ENCODE data around the gene SH2D6.
"Not testable (repeated sequence)": the region's sequence is repeated elsewhere in the genome, so short reads cannot be mapped to it uniquely, and the experiment has no call there.

The SH2D6 gene

GRCh38 chr2:85398426-85399182, 19.9 kb upstream of the SH2D6 start:
- peak; percentile 23 for DNase-seq

DNA sequence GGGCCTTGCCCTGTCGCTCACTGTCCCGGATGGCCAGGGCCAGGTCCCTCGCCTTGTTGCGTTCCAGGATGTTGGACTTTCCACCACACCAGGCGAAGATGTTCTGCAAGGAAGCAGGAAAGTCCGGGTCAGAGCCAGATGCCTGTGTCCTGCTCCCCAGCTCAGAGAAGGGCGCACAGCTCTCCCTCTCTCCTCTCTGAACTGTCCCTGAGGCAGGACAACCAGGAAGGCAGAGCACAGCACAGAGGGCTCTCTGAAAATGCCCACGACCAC, 19.4 kb upstream of the SH2D6 start:
- peak; percentile 22 for DNase-seq

DNA sequence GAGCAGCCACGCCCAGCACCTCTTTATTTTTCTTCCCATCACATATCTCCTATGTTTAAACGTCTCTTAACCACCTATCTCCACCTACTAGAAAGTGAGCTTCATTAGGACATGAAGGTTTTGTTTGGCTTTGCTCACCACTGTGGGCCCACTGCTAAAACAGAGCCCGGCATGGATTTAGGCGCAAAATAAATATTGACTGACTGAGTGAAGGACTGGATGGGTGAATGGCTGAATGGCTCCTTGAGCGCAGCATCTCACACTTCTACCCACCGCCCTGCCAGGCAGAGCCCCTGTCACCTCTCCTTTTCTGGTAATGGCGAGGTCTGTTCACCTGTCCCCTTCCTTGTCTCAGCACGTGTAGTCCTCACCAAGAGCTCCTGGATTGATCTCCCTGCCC, 18.5 kb upstream of the SH2D6 start:
- peak; percentile 22 for DNase-seq

- DNase-seq = no peak
Measured at GRCh38 chr2:85400541-85401463, 17.7 kb upstream of the SH2D6 start.

DNA sequence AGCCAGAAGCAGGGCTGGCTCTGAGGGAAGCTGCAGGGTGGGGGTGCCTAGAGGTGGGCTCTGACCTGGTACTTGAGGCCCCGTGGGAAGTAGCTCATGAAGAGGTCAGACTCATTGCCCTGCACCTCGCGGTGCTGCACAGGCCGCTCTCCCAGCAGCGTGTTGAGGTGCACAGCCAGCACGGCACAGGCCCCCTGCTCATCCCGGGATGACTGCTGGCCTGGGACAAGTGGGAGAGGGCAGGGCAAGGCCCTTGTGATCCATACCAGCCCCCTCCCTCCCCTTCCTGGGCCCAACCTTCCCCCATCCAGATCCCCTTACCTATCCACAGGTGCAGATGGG, 17.1 kb upstream of the SH2D6 start:
- no peak for DNase-seq

GRCh38 chr2:85401844-85402243, 16.7 kb upstream of the SH2D6 start:
- DNase-seq = no peak

- peak; percentile 58 for DNase-seq
Measured at GRCh38 chr2:85405201-85406059, 13.1 kb upstream of the SH2D6 start.

DNA sequence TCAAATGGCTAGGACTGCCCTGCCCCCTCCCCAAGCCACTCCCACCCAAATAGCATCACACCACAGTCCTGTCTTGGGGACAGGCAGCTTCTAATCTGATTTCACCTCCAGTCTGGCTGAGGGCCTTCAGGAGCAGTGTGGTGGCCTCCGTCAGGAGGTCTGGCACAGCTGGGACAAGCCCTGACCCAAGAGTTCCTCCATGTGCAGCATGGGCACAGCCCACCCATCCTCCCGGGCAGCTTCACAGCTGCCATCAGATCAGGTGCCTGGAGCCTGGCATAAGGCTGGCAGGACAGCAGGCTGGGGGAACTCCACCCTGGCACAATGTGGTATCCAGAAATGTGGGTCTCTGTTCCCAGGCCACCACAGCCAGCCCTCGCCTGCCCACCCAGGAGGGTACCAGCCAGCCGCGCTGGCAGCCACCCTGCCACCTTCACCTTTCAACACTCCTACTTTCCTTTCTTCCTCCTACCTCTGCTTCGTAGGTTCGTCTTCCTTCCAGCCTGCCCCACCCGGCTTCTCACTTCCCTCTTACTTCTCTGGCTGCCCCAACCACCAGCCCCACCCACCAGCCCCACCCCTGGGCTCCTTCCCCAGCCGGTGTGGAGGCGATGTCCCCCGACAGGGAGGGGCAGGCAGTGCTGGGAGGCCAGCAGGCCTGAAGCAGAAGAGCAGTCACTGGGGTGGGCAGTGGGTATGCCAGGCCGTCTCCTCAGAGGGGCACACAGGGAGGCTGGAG, 8.5 kb upstream of the SH2D6 start, which contains the start of gene CAPG:
CAPG (minus strand) TSS at position 522 of the 739 bp plus-strand sequence. CDS start 8,221 bp downstream, outside the sequence.
- no peak for DNase-seq

DNA sequence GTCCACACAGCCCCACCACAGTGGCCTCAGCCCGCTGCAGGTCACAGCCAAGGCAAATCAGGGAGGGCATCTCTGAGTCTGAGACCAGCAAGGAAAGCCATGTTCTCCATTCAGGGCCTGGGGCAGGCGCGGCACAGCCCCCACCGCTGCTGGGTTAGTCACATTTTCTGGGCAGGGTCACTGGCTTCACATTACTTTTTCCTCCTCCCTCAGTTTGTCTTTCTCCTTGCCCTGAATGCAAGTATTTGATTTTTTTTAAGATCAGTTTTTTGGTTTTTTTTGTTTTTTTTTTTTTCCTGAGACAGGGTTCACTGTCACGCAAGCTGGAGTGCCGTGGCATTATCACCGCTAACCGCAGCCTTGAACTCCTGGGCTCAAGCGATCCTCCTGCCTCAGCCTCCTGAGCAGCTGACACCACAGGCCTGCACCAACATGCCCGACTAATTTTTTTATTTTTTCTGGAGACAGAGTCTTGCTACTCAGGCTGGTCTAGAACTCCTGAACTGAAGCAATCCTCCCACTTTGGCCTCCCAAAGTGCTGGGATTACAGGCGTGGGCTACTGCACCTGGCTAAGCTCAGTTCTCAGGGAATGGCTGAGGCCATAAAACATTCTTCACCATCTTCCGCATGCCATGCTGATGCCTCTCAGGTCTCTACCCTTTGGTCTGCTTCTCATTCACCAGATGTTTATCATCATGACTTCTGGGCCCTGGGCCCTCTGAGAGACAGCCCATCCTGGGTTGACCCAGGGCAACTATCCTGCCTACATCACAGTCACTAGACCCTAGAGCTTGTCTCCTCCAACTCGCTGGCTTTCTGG, 7.7 kb upstream of the SH2D6 start:
- DNase-seq = no peak

GRCh38 chr2:85411405-85411748, 7.1 kb upstream of the SH2D6 start:
- no peak for DNase-seq

DNA sequence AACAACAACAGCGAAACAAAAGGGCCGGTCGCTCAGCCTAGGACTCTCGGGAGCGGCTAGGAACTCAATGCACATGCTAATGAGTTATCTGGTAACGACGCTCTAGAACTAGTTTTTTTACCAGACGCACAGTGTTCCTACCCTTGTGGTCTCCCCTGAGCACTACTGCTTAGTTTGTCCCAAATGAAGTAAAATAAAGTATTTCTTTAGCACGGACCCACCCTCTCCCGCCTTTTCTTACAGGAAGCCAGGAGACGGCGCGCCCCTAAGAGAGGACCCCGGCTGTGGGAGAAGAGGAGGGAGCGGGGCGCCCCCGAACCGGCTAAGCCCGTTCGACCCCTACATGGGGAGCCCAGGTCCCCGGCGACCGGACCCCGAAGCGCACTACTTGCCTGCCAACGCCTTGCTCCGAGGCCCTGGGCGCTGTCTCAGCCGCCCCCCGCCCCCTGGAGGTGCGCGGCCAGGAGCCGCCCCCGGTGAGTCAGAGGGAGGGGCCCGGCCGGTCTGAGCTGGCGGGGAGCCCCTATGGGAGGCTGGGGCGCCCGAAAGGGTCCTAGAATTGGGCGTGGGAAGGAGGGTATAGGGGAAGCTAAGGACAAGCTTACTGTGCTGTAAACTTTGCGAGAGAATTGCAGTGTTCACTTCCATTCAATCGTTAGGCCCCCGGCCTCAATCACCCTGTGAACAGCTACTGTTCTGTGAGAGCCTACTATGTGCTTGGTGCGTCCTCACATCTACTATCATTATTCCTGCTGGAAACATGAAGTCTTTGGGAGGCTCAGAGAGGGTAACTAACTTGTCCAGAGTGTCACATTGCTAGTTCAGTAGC, 4.7 kb upstream of the SH2D6 start:
- DNase-seq = peak; percentile 44

DNA sequence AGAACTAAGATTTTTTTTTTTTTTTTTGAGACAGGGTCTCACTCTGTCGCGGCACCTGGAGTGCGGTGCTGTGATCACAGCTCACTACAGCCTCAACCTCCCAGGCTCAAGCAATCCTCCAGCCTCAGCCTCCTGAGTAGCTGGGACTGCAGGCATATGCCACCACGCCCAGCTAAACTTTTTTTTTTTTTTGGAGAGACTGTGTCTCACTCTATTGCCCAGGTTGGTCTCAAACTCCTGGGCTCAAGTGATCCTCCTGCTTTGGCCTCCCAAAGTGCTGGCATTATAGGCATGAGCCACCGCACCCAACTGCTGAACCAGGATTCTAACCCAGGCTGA, 4.1 kb upstream of the SH2D6 start:
- not testable (repeated sequence) for DNase-seq

DNA sequence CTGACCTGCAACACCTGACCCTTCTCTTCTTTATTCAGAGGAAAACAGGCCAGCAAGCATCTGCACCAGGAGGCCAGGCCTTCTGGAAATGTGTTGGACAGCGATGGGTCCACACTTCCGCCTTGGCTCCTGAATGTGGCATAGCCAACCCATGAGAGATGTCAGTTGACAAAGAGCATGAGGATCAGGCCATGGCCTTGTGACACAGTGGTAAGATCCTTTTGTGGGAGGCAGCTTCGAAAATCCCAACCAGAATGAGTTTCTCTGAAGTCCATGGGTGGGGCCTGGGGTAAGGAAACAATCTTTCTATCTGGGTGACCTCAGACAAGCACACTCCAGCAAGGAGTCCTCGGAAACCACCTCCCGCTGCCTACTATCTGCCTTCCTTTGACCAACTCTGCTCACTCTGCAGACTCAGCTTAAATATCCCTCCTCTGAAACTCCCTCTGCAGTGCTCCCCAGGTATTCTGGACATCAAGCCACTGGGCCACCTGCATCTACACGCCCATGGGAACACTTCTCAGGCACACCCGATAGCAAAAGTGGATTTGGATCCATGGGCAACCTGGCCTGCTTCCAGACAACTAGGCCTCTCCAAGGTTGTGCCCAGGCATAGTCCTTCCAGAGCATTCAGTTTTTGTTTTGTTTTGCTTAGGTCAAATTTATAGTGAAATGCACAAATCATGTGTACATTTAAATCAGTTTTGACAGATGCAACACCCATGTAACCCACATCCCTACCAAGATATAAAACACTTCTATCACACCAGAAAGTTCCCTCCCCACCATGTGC, 3.6 kb upstream of the SH2D6 start:
- no peak for DNase-seq

DNA sequence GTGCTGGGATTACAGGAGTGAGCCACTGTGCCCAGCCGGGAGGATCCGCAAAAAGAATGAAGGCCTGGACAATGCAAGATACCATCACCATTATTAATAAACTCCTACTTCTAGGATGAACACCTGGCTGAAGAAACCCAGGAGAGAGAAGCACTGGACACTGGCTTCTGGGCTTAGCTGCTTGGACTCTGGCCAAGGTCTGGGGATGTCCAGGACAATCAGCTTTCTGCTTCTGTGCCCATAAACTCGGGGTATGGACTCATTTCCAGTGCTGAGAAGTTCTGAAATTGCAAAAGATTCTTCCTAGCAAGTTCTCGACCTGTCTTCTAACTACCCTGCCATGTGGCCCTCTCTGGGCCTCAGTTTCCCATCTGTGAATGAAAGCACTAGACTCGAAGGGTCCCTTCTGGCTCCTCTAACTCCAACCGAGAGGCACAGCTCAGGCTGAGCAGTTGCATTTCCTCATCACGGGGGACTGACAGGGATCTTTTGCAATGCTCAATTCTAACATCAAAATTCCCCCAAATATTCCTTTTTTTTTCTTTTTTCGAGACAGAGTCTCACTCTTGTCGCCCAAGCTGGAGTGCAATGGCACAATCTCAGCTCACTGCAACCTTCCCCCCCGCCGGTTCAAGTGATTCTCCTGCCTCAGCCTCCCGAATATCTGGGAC, 2.4 kb upstream of the SH2D6 start:
- DNase-seq = no peak

DNA sequence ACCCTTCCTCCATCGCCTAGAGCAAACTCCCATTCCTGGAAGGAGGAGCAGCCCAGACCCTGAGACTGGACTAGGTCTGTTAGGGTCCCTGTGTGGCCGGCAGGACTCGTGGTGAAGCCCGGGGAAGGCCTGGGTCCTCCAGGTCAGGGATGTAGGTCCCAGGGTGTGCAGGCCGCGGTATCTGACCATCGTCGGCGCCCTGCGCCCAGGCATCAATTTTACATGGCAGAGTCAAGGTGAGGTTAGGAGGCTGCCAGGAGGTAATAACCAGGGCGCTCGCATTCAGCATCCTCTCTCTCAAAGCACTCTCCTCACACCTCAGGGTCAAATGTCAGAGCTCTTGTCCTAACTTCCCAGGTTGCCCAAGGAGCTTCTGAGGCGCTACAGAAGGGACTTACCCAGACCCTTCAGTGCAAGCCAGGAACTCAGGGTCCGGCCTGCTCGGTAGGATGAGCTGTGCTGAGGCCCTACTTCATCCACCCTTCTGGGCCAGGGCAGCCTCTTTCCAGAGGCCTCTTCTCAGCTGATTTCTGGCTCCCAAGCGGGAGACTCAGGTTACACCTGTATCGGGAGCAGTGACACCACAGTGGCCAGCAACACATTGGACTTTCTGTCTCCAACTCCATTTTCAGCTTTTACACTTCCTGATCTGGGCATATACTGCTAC, 628 bp downstream of the SH2D6 start:
- DNase-seq = no peak

GRCh38 chr2:85420536-85421259, 2.2 kb downstream of the SH2D6 start:
- peak; percentile 98 for DNase-seq

DNA sequence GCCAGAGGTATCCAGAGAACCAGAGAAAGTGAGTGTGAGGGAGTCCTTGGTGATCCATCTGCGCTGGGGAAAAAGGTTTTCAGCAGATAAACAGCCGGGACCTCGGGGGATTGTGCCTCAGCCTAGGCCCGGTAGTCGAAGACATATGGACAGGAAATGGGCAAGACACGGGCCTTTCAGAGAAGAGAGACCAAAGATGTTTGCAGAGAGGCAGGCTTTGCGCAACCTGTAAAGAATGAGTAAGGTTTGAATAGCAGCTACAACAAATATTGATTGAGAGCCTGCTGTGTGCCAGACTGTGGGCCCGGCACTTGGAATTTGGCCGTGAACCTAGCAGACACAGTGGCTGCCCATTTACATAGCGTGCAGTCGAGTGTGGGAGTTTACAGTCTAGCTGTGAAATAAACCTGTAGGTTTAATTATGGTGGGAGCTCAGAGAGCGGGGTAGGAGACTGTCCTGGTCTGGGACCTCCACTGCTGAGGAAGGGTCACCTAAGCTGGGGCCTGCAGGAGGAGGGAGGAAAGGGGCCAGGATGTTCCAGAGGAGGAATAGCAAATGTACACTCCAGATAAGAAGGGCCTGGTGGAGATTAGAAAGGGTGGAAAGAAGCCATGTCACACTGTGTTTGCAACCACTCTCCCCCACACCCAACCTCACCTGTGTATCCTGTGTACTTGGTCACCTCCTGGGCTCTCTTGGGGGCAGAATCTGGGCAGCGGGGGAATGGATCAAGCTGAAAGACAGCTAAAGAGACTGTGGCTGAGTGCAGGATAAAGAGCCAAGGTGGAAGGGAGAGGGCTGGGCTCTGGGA, 3.0 kb downstream of the SH2D6 start:
- no peak for DNase-seq

Measured in activated CD4-positive, CD25-positive, alpha-beta regulatory T cell treated with anti-CD3 and anti-CD28 coated beads, Interleukin-2, amount 50 U/mL, for 72 hours (primary cell).